Osteoblast (primary cell): Measurements from ENCODE around the gene NUP214. TPM values are rescaled to one million over a fixed set of nuclear protein-coding genes. Genes with fewer than 3 reads are reported as not detected.

Experiments
- DNase-seq: peaks from one replicate; pipeline ENCODE4 v3.0.0; 2011; ENCODE audit warnings: low spot score, mixed read lengths; ENCODE audit not compliant: insufficient read length; ENCODE audit errors: missing footprints
- H2AFZ ChIP-seq: 2 replicates; pipeline ENCODE4 v1.6.0; 2011; ENCODE audit warnings: mild to moderate bottlenecking, low read length
- H3K27ac ChIP-seq: 2 replicates; pipeline ENCODE4 v1.5.1; 2011; ENCODE audit warnings: mild to moderate bottlenecking, low read depth, low read length, moderate library complexity
- H3K27me3 ChIP-seq: 2 replicates; pipeline ENCODE4 v1.6.0; 2012; ENCODE audit warnings: mild to moderate bottlenecking, control low read depth, inconsistent platforms, low read length, moderate library complexity; ENCODE audit not compliant: insufficient read depth
- H3K36me3 ChIP-seq: 2 replicates; pipeline ENCODE4 v1.5.1; 2011; ENCODE audit warnings: mild to moderate bottlenecking, low read length, control low read depth, moderate library complexity; ENCODE audit not compliant: insufficient read depth
- H3K4me1 ChIP-seq: 2 replicates; pipeline ENCODE4 v1.5.1; 2011; ENCODE audit warnings: mild to moderate bottlenecking, low read length, control low read depth, moderate library complexity; ENCODE audit not compliant: insufficient read depth
- H3K4me2 ChIP-seq: 2 replicates; pipeline ENCODE4 v1.6.0; 2011; ENCODE audit warnings: mild to moderate bottlenecking, low read length; ENCODE audit not compliant: insufficient read depth
- H3K4me3 ChIP-seq: fragments of 200-600 bp; sonication (generic); 3 replicates; pipeline ENCODE4 v1.5.1; 2012; ENCODE audit warnings: mild to moderate bottlenecking, low read length, inconsistent platforms; ENCODE audit not compliant: insufficient read depth
- H3K79me2 ChIP-seq: 2 replicates; pipeline ENCODE4 v1.6.0; 2012; ENCODE audit warnings: mild to moderate bottlenecking, low read length, control low read depth, inconsistent platforms; ENCODE audit not compliant: insufficient read depth
- H3K9me3 ChIP-seq: 2 replicates; pipeline ENCODE4 v1.5.1; 2011; ENCODE audit warnings: low read depth, low read length, control low read depth
- H4K20me1 ChIP-seq: 2 replicates; pipeline ENCODE4 v1.6.0; 2012; ENCODE audit warnings: mild to moderate bottlenecking, low read length, control low read depth; ENCODE audit not compliant: insufficient read depth
- CTCF ChIP-seq: IDR thresholded peaks from 2 replicates; pipeline ENCODE4 v1.5.1; 2011; ENCODE audit warnings: mild to moderate bottlenecking, low read depth, low read length, moderate library complexity; ENCODE audit errors: extremely low read depth
- total RNA-seq: library from RNA; depleted of rRNA; stranded (reverse); fragments of >200 nt; gene quantifications from 2 replicates; pipeline ENCODE4 v1.2.3, GENCODE V29; 2012

NUP214 gene
- total RNA-seq, 1 donor: 17.7 TPM

GRCh38 chr9:131271506-131271931 is 146.1 kb downstream of the NUP214 start:
- Histone ChIP-seq H3K4me3 (no peak overlapping the region), H2AFZ (no peak overlapping the region), H3K36me3 (no peaks in the 10 kb centered on the region), H4K20me1 (no peaks in the 10 kb centered on the region), H3K27ac (no peak overlapping the region), H3K27me3 (no peaks in the 10 kb centered on the region), H3K4me1 (no peaks in the 10 kb centered on the region), H3K9me3 (no peaks in the 10 kb centered on the region), H3K79me2 (no peaks in the 10 kb centered on the region), H3K4me2 (no peak overlapping the region)
- DNase-seq: peak; percentile 61
- TF ChIP-seq CTCF: no peak

DNA sequence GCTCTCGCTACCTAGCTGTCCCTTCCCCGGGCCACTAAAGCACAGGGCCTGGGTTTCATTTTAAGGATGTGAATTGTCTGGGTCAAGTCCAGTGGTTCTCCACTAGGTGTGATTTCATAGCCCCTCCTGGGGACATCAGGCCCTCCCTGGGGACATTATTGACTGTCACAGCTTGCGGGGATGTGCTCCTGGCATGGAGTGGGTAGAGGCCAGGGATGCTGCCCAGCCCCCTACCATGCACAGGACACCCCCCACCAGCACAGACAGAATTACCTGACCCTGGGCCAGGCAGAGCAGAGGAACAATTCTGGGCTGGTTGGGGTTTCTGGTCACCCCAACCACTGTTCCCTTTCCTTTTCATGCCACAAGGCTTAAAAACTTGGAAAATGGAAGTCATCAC is 146.8 kb downstream of the NUP214 start:
- Histone ChIP-seq H2AFZ (no peak overlapping the region), H3K9me3 (no peaks in the 10 kb centered on the region), H3K4me2 (no peak overlapping the region), H3K4me1 (no peaks in the 10 kb centered on the region), H3K79me2 (no peaks in the 10 kb centered on the region), H3K36me3 (no peaks in the 10 kb centered on the region), H3K27ac (no peak overlapping the region), H4K20me1 (no peaks in the 10 kb centered on the region), H3K4me3 (no peak overlapping the region), H3K27me3 (no peaks in the 10 kb centered on the region)
- DNase-seq: peak; percentile 78
- TF ChIP-seq CTCF: no peak

GRCh38 chr9:131273146-131273855 is 147.9 kb downstream of the NUP214 start:
- Histone ChIP-seq H3K79me2 (no peaks in the 10 kb centered on the region), H4K20me1 (no peaks in the 10 kb centered on the region), H3K27ac (no peak overlapping the region), H3K27me3 (no peaks in the 10 kb centered on the region), H3K4me2 (no peak overlapping the region), H3K36me3 (no peaks in the 10 kb centered on the region), H3K9me3 (no peaks in the 10 kb centered on the region), H2AFZ (no peak overlapping the region), H3K4me1 (no peaks in the 10 kb centered on the region), H3K4me3 (no peak overlapping the region)
- DNase-seq: peak; percentile 86
- TF ChIP-seq CTCF: no peak

DNA sequence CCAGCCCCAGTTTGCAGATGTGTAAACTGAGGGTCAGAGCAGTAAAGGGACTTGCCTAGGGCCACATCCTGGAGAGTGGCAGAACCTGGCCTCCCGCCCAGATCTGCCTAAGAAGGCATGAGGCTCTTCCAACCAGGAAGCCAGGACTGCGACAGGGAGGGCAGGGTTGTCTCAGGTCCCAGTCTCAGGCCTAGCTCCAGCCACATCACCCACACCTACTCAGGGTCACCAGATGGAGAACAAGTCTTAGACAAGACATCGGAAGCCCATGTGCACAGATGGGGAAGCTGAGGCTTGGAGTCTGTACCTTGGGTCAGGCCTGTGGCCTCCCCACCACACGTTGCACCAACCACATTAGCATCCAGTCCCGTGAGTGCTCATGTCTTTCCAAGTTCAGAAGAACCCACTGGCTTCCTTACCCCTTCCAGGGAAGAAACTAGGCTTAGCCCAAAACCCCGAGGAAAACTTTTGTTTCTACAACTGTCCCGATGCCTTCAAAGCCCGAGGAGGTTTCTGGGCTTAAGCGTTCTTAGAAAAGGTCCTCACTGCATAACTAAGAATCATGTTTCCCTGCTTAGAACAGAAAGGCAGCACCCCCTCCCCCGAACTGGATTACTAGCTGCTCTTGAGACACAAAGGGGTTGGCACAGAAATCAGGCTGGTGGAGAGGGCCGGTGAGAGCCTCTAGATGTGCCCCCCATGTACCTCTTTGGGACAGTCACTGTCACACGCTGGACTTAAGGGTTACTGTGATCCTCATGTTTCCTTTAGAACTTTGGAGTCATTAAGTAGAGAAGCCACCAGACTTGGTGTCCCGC is 148.7 kb downstream of the NUP214 start:
- Histone ChIP-seq H3K27me3 (no peaks in the 10 kb centered on the region), H3K9me3 (no peaks in the 10 kb centered on the region), H3K79me2 (no peaks in the 10 kb centered on the region), H3K27ac (no peak overlapping the region), H3K4me1 (no peaks in the 10 kb centered on the region), H3K4me2 (no peak overlapping the region), H2AFZ (no peak overlapping the region), H3K4me3 (no peak overlapping the region), H3K36me3 (no peaks in the 10 kb centered on the region), H4K20me1 (no peaks in the 10 kb centered on the region)
- DNase-seq: peak; percentile 60
- no peak for TF ChIP-seq CTCF
